Umbilical cord (tissue), 2 donors: ENCODE data around the gene SNAP25. TPM values are rescaled to one million over a fixed set of nuclear protein-coding genes. Genes with fewer than 3 reads are reported as not detected.

Experiments
- DNase-seq: peaks from one replicate; pipeline ENCODE4 v3.0.0-alpha.2; 2015; ENCODE audit warnings: low spot score
- total RNA-seq: library from RNA; depleted of rRNA; stranded (reverse); fragments of >200 nt; gene quantifications from one replicate; pipeline ENCODE4 v1.2.3, GENCODE V29; 2014; ENCODE audit warnings: low replicate concordance; ENCODE audit not compliant: insufficient read depth

Gene SNAP25
- 6.7 TPM for total RNA-seq

GRCh38 chr20:10218536-10219451, at the start of gene SNAP25:
Gene SNAP25 (plus strand): TSS chr20:10218830. CDS start chr20:10275492, 56,662 bp downstream.
- DNase-seq = peak; percentile 91

GRCh38 chr20:10169752-10170151, 48.9 kb upstream of the SNAP25 start:
- DNase-seq = no peak

GRCh38 chr20:10170261-10170660, 48.4 kb upstream of the SNAP25 start:
- DNase-seq = no peak

GRCh38 chr20:10171864-10172751, 46.5 kb upstream of the SNAP25 start:
- DNase-seq = peak; percentile 32

- no peak for DNase-seq
Measured at GRCh38 chr20:10172998-10173655, 45.5 kb upstream of the SNAP25 start.

GRCh38 chr20:10174400-10174799, 44.2 kb upstream of the SNAP25 start:
- no peak for DNase-seq

- no peak for DNase-seq
Measured at GRCh38 chr20:10177326-10177725, 41.3 kb upstream of the SNAP25 start.

- no peak for DNase-seq
Measured at GRCh38 chr20:10178091-10178490, 40.5 kb upstream of the SNAP25 start.

GRCh38 chr20:10178727-10179313, 39.8 kb upstream of the SNAP25 start:
- DNase-seq = peak; percentile 7

- no peak for DNase-seq
Measured at GRCh38 chr20:10179574-10180298, 38.9 kb upstream of the SNAP25 start.

- DNase-seq = peak; percentile 93
Measured at GRCh38 chr20:10180651-10181235, 37.9 kb upstream of the SNAP25 start.

GRCh38 chr20:10185741-10186558, 32.7 kb upstream of the SNAP25 start:
- no peak for DNase-seq

- no peak for DNase-seq
Measured at GRCh38 chr20:10190456-10190855, 28.2 kb upstream of the SNAP25 start.

- DNase-seq = no peak
Measured at GRCh38 chr20:10192171-10192570, 26.5 kb upstream of the SNAP25 start.

GRCh38 chr20:10194166-10194565, 24.5 kb upstream of the SNAP25 start:
- DNase-seq = no peak

GRCh38 chr20:10200330-10200729, 18.3 kb upstream of the SNAP25 start:
- no peak for DNase-seq

- DNase-seq = no peak
Measured at GRCh38 chr20:10201321-10201870, 17.2 kb upstream of the SNAP25 start.

- no peak for DNase-seq
Measured at GRCh38 chr20:10209091-10209490, 9.5 kb upstream of the SNAP25 start.

- no peak for DNase-seq
Measured at GRCh38 chr20:10213526-10213925, 5.1 kb upstream of the SNAP25 start.
